ENCODE measurements around the gene ASAP3. TPM values are rescaled to one million over a fixed set of nuclear protein-coding genes. Genes with fewer than 3 reads are reported as not detected.
A peak's percentile ranks its signal among the peaks of the same experiment; 100 is the strongest.

The ASAP3 gene
- total RNA-seq, 1 experiment from 2014 or later: 12.1 TPM

GRCh38 chr1:23426828-23427227 lies 57.2 kb downstream of the ASAP3 start:
- CTCF ChIA-PET: no interaction called here
- Histone ChIP-seq H3K4me3 (ENCODE audit: low read depth, low read length) (no peak overlapping the region), H3K9me3 (no peaks in the 10 kb centered on the region), H3K36me3 (ENCODE audit: control insufficient read depth, insufficient read depth, low read length) (no peaks in the 10 kb centered on the region), H3K4me1 (peaks cover 7% of the 10 kb centered on the region), H3K27me3 (replicated peaks; ENCODE audit: control insufficient read depth, insufficient read depth, low read length) (no peaks in the 10 kb centered on the region)
- POLR2A ChIA-PET: interaction anchor here (0.6 kb wide), 1 partner anchor 83 kb away, joined by 3 read pairs; the partner anchor contains the start of gene HNRNPR
- H3K27ac Mint-ChIP-seq (ENCODE audit: unreplicated experiment): no peak overlapping the region
- BruUV-seq (replicated peaks): no TSS peak
- no peaks in the 10 kb centered on the region for H3K9me3 Mint-ChIP-seq (ENCODE audit: unreplicated experiment)
- intact Hi-C loops (cut with micrococcal nuclease; ENCODE audit: unreplicated experiment): no loop called here
- peaks cover 18% of the 10 kb centered on the region for H3K36me3 Mint-ChIP-seq (ENCODE audit: insufficient read depth, unreplicated experiment)
- TF ChIP-seq CTCF (IDR thresholded peaks at IDR 0.05; ENCODE audit: insufficient read depth in 1 of 2, low read depth in 1 of 2, low read length in 1 of 2, severe bottlenecking in 1 of 2, unreplicated experiment in 1 of 2): no peak
- H3K27me3 Mint-ChIP-seq (ENCODE audit: insufficient read depth, unreplicated experiment): no peaks in the 10 kb centered on the region
- peaks cover 7% of the 10 kb centered on the region for H3K4me1 Mint-ChIP-seq (ENCODE audit: low read depth, unreplicated experiment)
- no peak overlapping the region for H3K4me3 Mint-ChIP-seq (ENCODE audit: unreplicated experiment)
- DNase-seq: no peak

GRCh38 chr1:23425193-23425494 lies 58.8 kb downstream of the ASAP3 start:
- H3K27ac Mint-ChIP-seq (ENCODE audit: unreplicated experiment): no peak overlapping the region
- H3K4me3 ChIP-seq (ENCODE audit: low read depth, low read length): peak overlapping the region; percentile 47
- intact Hi-C loops (cut with micrococcal nuclease; ENCODE audit: unreplicated experiment): no loop called here
- no peaks in the 10 kb centered on the region for H3K9me3 ChIP-seq
- H3K36me3 ChIP-seq (ENCODE audit: control insufficient read depth, insufficient read depth, low read length): no peaks in the 10 kb centered on the region
- BruUV-seq (replicated peaks): no TSS peak
- no peaks in the 10 kb centered on the region for H3K9me3 Mint-ChIP-seq (ENCODE audit: unreplicated experiment)
- H3K27me3 ChIP-seq (replicated peaks; ENCODE audit: control insufficient read depth, insufficient read depth, low read length): no peaks in the 10 kb centered on the region
- peaks cover 18% of the 10 kb centered on the region for H3K36me3 Mint-ChIP-seq (ENCODE audit: insufficient read depth, unreplicated experiment)
- DNase-seq: no peak
- H3K27me3 Mint-ChIP-seq (ENCODE audit: insufficient read depth, unreplicated experiment): no peaks in the 10 kb centered on the region
- peaks cover 7% of the 10 kb centered on the region for H3K4me1 Mint-ChIP-seq (ENCODE audit: low read depth, unreplicated experiment)
- peaks cover 7% of the 10 kb centered on the region for H3K4me1 ChIP-seq
- no peak for TF ChIP-seq CTCF (IDR thresholded peaks at IDR 0.05; ENCODE audit: insufficient read depth in 1 of 2, low read depth in 1 of 2, low read length in 1 of 2, severe bottlenecking in 1 of 2, unreplicated experiment in 1 of 2)
- CTCF ChIA-PET: interaction anchor here (0.5 to 0.8 kb wide), 2 partner anchors 18 to 21 kb away, joined by 3 read pairs; no protein-coding TSS in a partner anchor
- H3K4me3 Mint-ChIP-seq (ENCODE audit: unreplicated experiment): peak overlapping the region; percentile 87
- POLR2A ChIA-PET: interaction anchor here (0.5 kb wide), 1 partner anchor 20 kb away, joined by 3 read pairs; no protein-coding TSS in a partner anchor

GRCh38 chr1:23424293-23425192 lies 59.4 kb downstream of the ASAP3 start, which contains the start of gene TCEA3:
Gene TCEA3, minus strand, starts transcription at chr1:23424748. Its CDS starts 115 bp downstream, at chr1:23424633.
- POLR2A ChIA-PET: interaction anchor here (0.5 to 1.4 kb wide), 2 partner anchors 20 to 80 kb away, joined by 3 to 4 read pairs; partner anchors contain the start of gene HNRNPR
- H3K4me3 Mint-ChIP-seq (ENCODE audit: unreplicated experiment): peak within 1 kb of the TSS; percentile 87
- peaks cover 7% of the 10 kb centered on the region for H3K4me1 ChIP-seq
- no peaks in the 10 kb centered on the region for H3K36me3 ChIP-seq (ENCODE audit: control insufficient read depth, insufficient read depth, low read length)
- peaks cover 7% of the 10 kb centered on the region for H3K4me1 Mint-ChIP-seq (ENCODE audit: low read depth, unreplicated experiment)
- peak in 1 of 2 experiments; percentile 47 for DNase-seq
- TF ChIP-seq CTCF (IDR thresholded peaks at IDR 0.05; ENCODE audit: insufficient read depth in 1 of 2, low read depth in 1 of 2, low read length in 1 of 2, severe bottlenecking in 1 of 2, unreplicated experiment in 1 of 2): peak in 1 of 2 experiments; percentile 22
- peak within 1 kb of the TSS; percentile 53 for H3K27ac Mint-ChIP-seq (ENCODE audit: unreplicated experiment)
- BruUV-seq (replicated peaks): no TSS peak
- H3K27me3 ChIP-seq (replicated peaks; ENCODE audit: control insufficient read depth, insufficient read depth, low read length): no peaks in the 10 kb centered on the region
- CTCF ChIA-PET: interaction anchor here (0.8 kb wide), 1 partner anchor 21 kb away, joined by 3 read pairs; no protein-coding TSS in a partner anchor
- H3K36me3 Mint-ChIP-seq (ENCODE audit: insufficient read depth, unreplicated experiment): peaks cover 18% of the 10 kb centered on the region
- no peaks in the 10 kb centered on the region for H3K9me3 Mint-ChIP-seq (ENCODE audit: unreplicated experiment)
- intact Hi-C loops (cut with micrococcal nuclease; ENCODE audit: unreplicated experiment): no loop called here
- peak within 1 kb of the TSS; percentile 47 for H3K4me3 ChIP-seq (ENCODE audit: low read depth, low read length)
- no peaks in the 10 kb centered on the region for H3K9me3 ChIP-seq
- H3K27me3 Mint-ChIP-seq (ENCODE audit: insufficient read depth, unreplicated experiment): no peaks in the 10 kb centered on the region
